ENCODE data around the gene GALM.
"Not testable (repeated sequence)": the region's sequence is repeated elsewhere in the genome, so short reads cannot be mapped to it uniquely, and the experiment has no call there.

The GALM gene

DNA sequence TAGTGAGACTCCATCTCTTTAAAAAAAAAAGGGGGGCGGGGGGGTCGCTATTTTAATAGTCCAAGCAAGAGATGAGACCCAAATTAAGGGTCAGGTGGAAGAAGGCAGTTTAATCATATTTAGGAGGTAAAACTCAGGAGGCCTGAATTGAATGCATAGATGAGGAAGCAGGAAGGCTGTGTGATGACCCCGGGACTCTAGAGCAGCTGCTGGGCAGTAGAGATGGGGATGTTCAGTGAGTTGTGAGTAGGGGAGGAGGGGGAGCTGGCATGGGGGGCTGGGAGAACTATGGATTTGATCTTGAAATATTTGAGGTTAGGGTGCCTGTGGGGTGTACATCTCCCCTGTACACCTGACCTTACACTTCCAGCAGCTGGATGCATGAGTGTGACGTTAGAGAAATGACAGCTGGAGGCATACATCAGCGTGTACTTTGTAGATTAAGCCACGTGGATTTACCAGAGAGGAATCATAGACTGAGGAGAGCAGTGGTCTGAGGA lies 41.0 kb downstream of the GALM start:
- FAIRE-seq: no peak
- DNase-seq (ENCODE audit: extremely low spot score, insufficient read length, low read depth): no peak

DNA sequence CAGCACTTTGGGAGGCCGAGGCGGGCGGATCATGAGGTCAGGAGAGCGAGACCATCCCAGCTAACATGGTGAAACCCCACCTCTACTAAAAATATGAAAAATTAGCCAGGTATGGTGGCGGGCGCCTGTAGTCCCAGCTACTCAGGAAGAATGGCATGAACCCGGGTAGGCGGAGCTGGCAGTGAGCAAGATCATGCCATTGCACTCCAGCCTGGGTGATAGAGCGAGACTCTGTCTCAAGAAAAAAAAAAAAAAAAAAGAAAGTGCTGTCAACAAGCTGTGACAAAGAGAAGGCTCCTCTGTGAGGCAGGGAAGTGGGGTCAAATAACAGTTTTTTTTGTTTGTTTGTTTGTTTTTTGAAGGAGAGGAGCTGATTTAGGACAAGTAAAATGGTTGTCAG lies 42.6 kb downstream of the GALM start:
- FAIRE-seq; DNase-seq (ENCODE audit: extremely low spot score, insufficient read length, low read depth): not testable (repeated sequence)

DNA sequence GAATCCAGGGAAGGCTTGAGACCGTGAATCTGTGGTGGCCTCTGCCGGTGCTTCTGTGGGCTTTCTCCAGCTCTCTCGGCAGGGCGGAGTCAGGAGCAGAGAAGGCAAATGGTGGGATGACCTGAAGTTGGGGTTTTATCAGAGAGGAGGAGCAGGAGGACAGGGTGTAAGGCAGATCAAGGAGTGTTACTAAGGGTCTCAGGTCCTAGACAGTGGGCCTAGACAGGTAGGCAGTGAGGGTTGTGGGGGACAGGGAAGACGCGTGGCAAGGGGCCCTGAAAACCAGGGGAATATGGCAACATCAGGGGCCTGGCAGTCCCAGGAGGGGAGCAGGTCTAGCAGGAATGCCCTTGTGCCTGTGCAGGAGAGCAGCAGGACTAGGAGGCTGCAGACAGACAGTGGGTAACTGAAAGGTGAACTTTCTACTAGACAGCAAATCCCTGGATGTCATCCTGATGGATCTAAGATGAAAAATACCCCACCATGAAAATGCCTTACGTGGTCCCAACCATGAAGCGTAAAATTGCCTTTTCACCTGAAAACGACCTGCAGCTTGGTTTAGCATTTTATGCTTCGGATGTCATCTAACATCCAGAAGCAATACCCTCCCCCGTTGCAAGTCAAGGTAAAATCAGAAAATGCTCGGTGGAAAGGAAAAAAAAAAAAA lies 43.1 kb downstream of the GALM start:
- FAIRE-seq: no peak
- no peak for DNase-seq (ENCODE audit: extremely low spot score, insufficient read length, low read depth)

DNA sequence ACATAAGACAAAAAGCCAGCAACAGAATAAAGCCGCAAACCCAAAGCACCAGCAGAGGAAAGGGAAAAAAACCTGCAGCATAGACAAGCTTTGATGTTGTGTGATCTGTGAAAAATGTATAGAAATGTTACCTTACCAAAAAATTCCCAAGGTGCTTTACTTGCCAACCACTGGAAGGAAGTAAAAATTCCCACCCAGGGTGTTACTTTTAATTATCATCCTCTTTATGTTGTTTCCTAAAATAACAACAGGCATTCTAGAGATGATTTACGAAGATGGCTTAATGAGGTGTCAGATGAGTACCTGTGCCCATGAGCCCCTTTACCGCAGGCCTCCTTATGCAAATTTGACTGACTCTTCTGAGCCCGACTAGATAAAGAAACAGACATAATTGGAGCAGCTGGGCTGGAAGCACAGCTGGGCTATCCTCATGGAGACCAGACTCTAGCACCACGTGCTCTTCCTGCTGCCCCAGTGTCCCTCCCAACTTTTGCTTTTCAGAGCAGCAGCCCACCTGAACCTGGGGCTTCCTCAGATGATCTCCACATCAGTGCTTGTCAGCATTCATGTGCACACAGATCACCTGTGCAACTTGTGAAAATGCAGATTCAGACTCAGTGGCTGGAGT lies 43.8 kb downstream of the GALM start:
- peak; percentile 85 for FAIRE-seq
- DNase-seq (ENCODE audit: extremely low spot score, insufficient read length, low read depth): no peak

DNA sequence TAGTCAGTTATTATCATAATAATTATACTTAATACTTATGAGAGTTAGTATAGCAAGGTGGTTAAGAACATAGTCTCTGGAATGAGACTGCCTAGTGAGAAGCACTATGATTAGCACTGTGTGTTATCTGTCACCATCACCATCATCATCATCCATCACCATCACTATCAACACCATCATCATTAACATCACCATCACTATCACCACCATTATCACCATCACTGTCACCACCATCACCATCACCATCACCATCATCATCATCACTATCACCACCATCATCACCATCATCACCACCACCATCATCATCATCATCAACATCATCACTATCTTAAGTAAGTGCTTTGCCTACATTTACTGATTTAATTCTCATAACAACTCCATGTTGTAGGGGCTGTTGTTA lies 45.6 kb downstream of the GALM start:
- FAIRE-seq (no peak), DNase-seq (ENCODE audit: extremely low spot score, insufficient read length, low read depth) (no peak)

DNA sequence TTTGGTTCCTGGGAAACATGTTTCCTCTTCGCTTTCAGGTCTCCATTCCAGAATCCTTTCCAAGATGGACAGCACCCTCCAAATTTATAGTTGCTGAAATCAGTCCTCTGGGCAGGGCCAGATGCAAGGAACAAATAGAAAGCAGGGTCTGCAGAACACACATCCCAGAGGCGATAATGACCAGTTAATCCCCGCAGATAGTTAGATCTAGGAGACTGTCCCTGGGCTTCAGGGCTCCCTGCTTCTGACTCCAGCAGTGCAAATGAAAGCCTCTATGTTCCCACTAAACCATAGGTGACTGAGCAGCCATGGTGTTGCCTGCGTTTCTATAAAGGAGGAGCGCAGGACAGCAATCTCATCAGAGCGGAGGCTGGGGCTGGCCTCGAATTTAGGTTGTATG lies 46.5 kb downstream of the GALM start:
- no peak for FAIRE-seq
- no peak for DNase-seq (ENCODE audit: extremely low spot score, insufficient read length, low read depth)

DNA sequence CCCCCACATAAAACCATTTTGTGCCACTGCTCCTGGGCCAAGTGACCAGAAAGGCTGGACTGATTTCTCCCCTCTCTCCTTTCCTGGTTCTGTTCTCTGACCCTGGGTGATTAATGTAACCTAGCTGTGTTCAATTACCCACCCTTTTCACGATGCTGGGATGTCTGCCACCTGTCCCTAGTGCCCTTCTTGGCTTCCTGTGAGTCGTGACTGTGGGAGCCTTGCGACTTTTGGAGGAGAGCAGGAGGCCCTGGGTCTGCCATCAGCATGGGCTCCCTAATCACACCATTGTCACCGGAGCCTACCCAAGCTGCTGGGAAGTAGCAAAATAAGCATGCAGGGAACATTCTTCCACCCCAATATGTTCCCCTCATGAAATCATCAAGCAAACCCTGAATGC lies 47.0 kb downstream of the GALM start:
- DNase-seq (ENCODE audit: extremely low spot score, insufficient read length, low read depth) (no peak), FAIRE-seq (no peak)

DNA sequence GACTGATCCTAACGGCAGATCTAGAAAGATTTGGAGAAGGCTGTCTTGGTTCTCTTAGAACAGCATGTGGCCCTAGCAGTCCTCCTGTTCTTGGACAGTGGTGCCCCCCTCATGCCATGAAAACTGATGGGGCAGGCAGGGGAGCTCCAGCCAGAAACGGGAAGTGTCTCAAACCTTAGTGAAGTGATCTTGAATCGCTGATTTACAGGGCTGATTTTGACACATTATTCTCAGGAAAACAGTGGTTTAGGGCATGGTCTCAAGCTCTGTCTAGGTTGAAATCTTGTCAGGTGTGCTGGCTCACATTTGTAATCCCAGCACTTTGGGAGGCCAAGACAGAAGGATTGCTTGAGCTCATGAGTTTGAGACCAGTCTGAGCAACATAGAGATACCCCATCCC lies 47.4 kb downstream of the GALM start:
- FAIRE-seq (no peak), DNase-seq (ENCODE audit: extremely low spot score, insufficient read length, low read depth) (no peak)

DNA sequence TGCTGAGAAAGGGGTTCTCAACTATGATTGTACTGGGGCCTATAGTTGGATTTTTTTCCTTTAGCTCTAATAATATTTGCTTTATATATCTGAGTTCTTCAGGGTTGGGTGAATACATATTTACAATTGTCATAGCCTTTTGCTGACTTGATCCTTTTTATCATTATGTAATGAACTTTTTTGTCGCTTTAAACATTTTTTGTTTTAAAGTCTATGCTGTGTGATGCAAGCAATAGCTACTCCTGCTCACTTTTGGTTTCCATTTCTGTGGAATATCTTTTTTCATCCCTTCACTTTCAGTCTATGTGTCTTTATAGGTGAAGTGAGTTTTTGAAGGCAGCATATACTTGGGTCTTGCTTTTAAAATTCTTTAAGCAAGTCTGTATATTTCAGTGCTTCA lies 49.0 kb downstream of the GALM start:
- FAIRE-seq; DNase-seq (ENCODE audit: extremely low spot score, insufficient read length, low read depth): not testable (repeated sequence)

DNA sequence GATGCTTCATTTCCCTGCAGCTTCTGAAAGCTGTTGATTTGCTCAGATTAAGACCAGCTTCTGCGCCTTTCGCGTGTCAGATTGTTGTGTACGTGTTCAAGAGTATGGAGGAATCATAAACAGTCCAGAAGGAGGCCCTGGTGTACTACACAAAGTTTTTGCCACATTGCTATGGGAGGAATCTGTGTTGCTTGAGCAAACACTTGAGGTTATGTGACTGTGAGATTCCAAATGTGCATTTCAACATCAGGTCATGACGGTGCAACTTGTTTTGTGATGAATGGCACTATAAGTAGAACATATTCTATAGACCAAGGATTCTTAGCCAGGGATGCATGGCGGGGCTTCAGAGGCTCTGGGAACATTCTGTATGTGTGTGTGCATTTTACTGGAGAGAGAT lies 50.3 kb downstream of the GALM start:
- FAIRE-seq (no peak), DNase-seq (ENCODE audit: extremely low spot score, insufficient read length, low read depth) (no peak)

DNA sequence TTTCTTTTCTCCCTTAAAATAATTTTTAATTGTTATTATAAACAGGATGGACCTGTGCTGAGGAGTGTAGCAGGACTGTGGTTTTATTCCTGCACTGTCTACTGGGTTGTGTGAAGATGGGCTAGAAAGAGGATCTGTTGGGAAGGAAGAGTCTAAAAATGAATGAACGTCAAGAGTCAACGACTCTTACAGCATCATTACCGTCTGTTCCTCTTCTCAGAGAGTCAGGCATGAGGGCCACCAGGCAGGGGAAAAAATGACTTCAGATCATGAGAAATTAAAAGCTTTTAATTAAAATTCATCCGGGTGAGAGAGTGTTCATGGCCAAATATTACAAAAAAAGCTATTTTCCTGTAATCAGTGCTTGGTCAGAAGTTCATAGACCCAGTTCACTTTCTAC lies 52.7 kb downstream of the GALM start:
- FAIRE-seq (no peak), DNase-seq (ENCODE audit: extremely low spot score, insufficient read length, low read depth) (no peak)

DNA sequence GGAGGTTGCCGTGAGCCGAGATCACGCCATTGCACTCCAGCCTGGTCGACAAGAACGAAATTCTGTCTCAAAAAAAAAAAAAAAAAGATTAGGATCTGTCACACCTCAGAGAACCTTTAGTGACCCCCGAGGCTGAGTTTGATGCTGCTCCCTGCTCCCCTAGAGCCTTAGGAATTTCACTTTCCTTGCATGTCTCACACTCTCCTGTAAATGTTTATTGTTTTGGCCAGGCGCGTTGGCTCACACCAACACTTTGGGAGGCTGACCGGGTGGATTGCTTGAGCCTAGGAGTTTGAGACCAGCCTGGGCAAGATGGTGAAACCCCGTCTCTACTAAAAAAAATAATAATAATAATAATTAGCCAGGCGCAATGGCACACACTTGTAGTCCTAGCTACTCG lies 53.8 kb downstream of the GALM start:
- FAIRE-seq (no peak), DNase-seq (ENCODE audit: extremely low spot score, insufficient read length, low read depth) (no peak)

DNA sequence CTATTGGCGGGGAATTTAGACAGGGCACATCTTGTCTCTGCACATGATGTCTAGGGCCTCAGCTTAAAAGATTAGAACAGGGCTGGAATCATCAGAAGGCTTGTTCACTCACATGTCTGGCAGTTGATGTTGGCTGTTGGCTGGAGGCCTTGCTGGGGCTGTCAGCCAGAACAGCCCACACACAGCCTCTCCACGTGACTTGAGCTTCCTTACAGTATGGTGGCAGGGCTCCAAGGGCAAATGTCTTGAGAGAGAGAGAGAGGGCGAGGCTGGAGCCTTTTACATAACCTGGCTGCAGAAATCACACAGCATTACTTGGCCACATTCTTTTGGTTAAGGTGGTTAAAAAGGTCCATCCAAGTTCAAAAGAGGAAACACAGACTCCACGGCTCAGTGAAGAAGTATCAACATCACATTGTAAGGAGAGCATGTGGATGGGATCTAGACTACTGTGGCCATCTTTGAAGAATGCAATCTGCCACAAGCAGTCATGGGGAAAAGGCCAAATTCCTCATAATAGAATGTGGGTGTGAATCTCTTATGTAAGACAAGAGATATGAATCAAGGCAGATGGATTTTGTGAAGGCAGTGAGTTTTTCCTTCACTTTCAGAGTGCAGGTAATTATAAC lies 54.8 kb downstream of the GALM start:
- DNase-seq (ENCODE audit: extremely low spot score, insufficient read length, low read depth): no peak
- peak; percentile 71 for FAIRE-seq

DNA sequence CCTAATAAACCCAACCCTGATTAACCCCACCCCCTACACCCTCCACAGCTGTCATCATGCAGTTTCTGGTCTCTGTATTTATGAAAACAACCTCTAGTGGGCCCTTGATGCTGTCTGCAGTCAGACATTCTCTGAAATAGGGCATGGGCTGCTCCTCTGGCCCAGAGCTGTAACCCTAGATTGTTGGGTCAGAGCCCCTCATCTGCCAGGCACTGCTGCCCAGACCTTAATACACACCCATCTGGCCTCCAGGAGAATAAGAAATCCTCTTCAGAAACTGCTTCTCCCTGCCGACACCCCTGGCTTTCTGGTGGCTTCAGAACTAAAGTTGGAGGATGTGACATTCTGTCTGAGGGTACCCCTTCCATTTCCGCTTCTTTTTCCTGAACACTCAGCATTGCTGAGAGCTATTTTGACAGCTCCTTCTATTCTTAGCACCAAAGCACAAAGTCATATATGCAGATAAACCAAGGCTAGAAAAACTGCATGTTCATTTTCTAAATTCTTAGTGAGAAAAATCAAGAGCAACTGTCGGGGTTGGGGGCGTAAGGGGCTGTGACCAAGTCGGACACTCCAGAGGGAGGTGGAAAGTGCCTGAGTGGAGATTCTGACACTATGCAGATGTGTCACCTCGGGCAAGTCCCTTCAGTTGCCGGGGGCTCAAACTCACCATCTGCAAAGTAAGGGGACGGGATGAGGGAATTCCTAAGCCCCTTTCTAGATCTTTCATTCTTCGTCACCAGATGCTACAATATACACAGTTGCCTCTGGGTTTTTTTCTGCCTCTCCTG lies 56.6 kb downstream of the GALM start:
- no peak for DNase-seq (ENCODE audit: extremely low spot score, insufficient read length, low read depth)
- peak; percentile 24 for FAIRE-seq

DNA sequence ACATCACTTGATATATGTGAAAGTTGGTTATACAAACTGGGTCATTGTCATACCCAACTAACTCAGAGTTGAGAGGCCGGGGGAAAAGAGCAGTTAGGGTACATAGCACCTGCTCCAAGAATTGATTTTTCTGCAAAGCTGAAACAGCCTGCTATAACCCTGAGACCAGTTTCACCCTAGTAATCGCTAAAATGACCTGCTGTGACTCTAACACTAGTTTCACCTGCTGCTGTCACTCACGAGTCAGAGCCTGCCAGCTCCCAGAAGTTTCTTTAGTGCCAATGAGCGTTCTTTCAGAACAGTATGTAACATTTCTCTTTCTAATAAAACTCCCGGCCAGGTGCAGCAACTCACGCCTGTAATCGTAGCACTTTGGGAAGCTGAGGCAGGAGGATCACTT lies 57.3 kb downstream of the GALM start:
- FAIRE-seq: no peak
- DNase-seq (ENCODE audit: extremely low spot score, insufficient read length, low read depth): no peak

DNA sequence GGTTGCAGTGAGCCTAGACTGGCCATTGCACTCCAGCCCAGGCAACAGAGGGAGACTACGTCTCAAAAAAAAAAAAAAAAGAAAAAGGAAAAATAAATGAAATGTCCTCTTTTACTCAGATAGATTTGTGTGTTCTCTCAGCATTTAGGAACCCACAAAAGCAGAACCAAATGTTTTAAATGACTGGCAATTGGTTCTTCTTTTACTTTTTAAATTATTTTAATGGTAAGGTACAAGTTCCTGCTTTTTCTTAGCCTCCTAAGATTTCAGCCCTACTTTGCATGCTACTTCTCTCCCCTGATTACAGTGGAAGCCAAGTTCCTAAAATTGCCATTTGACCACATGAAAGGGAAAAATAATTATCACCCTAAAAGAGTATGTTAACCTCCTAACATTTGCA lies 61.7 kb downstream of the GALM start:
- DNase-seq (ENCODE audit: extremely low spot score, insufficient read length, low read depth): no peak
- FAIRE-seq: no peak

DNA sequence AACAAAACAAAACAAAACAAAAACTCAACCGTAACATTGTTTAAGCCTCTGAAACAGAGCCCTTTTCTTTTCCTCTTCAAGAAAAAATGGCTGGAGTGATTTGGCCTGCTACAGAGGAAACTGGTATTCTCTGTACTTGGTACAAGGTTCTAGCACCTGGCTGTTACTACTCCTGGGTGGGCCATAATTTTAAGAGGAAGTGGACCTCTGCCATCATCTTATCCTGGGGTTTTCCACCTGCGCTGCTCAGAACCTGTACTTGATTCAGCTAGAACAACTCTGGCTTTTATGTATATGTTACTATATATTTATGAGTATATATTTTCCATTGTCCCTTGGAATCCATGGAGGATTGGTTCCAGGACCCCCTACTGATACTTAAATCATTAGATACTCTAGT lies 62.8 kb downstream of the GALM start:
- FAIRE-seq: no peak
- no peak for DNase-seq (ENCODE audit: extremely low spot score, insufficient read length, low read depth)

DNA sequence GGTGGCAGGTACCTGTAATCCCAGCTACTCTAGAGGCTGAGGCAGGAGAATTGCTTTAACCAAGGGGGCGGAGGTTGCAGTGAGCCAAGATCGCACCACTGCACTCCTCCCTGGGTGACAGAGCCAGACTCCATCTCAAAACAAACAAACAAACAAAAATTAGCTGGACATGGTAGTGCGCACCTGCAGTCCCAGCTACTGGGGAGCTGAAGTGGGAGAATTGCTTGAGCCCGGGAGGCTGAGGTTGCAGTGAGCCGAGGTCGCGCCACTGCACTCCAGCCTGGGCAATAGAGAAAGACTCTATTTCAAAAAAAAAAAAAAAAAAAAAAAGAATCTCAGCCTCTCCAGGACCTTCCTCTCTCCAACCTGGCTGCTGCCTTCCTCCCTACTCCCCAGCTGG lies 65.2 kb downstream of the GALM start:
- no peak for DNase-seq (ENCODE audit: extremely low spot score, insufficient read length, low read depth)
- no peak for FAIRE-seq

DNA sequence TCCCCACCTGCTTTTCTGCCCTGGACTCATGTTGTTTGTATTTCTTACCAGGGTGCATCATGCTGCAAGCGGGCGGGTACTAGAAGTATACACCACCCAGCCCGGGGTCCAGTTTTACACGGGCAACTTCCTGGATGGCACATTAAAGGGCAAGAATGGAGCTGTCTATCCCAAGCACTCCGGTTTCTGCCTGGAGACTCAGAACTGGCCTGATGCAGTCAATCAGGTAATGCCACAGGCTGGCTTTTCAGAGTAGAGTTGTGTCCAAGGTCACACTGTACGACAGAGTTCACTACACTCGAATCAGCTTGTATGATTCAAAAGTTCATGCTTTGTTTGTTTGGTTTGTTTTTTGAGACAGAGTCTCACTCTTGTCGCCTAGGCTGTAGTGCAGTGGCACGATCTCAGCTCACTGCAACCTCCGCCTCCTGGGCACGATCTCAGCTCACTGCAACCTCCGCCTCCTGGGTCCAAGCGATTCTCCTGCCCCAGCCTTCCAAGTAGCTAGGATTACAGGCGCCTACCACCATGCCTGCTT lies 65.8 kb downstream of the GALM start:
- DNase-seq (ENCODE audit: extremely low spot score, insufficient read length, low read depth) (no peak), FAIRE-seq (no peak)

DNA sequence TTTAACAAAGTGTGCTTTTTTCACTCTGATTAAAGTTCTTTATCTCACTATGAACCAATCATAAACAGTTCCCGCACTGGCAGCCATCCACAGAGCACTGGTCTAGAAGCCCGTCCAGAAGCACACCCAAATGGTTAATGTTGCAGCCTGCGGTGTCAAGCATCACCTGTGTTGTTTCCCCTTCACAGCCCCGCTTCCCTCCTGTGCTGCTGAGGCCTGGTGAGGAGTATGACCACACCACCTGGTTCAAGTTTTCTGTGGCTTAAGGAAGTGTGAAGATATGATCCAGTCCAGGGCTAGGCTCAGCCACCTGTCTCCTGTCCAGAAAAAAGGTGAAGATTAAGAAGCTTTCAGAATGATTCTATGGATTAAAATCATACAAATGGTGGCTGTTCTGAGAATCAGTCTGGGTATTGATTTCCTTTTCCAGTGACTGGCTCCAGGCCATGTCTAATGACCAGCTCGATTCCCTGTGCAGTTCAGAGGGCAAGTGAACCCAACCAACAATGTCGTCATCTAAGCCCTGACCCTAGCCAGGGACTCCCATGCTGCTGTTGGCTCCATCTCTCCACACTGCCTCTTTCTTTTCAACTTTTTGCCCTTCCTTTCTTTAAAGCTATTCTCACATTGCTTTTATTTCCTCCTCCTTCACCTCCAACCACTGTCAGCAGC lies 67.5 kb downstream of the GALM start:
- no peak for DNase-seq (ENCODE audit: extremely low spot score, insufficient read length, low read depth)
- FAIRE-seq: no peak

All from GM18507 (cell line).